ENCODE measurements around the gene GPBP1L1.
"Not testable (repeated sequence)": the region's sequence is repeated elsewhere in the genome, so short reads cannot be mapped to it uniquely, and the experiment has no call there.

GPBP1L1 gene

DNA sequence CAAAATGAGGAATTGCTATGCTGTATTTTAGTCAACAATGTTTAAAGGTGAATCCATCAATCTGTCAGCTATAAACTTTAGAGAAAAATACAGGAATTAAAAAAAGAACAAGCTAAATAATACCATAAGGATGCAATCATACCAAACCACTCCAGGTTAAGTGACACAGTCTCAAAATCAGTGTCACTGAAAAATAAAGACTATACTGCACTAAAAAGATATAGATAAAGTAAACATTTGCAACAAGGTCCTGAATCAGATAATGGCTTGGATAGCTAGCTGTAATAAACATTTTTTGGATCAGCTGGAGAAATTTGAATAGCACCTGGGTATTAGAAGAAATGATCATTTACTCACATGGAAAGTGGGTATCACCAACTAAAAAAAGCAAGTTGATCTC lies 7.8 kb downstream of the GPBP1L1 start:
- DNase-seq, result no peak

DNA sequence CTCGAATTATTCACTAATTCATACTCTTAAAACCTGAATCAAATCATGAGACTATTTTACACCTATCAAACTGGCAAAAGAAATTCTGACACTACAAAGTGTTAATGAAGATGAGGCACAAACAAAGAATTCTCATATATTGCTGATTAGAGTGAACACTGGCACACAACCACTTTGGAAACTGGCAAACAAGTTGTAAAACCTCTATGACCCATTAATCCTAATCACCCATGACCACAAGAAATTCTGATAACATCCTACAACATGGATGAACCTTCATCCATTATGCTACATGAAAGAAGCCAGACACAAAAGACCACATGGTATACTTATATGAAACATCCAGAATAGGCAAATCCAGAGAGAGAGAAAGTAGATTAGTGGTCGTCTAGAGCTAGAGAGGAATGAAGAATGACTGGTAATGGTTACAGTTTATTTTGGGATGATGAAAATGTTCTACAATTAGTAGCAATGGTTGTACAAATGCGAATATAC lies 8.5 kb downstream of the GPBP1L1 start:
- DNase-seq, result no peak

DNA sequence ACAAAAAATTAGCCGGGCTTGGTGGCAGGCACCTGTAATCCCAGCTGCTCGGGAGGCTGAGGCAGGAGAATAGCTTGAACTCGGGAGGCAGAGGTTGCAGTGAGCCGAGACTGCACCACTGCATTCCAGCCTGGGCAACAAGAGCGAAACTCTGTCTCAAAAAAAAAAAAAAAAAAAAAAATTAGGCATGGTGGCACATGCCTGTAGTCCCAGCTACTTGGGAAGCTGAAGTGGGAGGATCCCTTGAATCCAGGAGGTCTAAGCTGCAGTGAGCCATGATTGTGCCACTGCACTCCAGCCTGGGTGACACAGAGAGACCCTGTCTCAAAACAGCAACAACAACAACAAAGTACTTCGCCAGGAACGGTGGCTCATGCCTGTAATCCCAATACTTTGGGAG lies 9.8 kb downstream of the GPBP1L1 start:
- not testable (repeated sequence) for DNase-seq

DNA sequence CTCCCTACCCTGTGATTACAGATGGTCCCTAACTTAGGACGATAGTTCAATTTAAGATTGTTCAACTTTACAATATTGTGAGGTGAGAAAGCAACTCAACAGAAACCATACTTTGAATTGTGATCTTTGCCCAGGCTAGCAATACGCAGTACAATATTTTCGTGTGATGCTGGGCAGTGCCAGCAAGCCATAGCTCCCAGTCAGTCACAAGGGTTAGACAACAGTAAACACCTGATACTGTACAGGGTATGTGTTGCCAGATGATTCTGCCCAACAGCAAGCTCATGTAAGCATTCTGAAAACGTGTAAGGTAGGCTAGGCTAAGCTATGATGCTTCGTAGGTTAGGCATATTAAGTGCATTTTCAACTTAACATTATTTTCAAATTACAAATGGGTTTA lies 11.9 kb downstream of the GPBP1L1 start:
- DNase-seq, result no peak

DNA sequence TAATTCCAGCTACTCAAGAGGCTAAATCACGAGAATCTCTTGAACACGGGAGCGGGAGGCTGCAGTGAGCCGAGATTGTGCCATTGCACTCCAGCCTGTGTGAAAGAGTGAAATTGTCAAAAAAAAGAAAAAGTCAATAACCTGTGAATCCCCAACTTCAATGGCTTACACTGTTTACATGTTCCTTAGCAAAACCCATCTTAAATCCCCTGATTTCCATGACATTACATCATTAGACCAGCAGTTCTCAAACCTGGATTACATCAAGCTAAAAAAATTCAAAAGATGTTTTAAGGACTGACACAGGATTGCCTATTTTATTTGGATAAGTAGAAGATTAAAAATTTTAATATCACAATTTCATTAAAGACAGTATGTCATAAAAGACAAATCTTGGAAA lies 12.4 kb downstream of the GPBP1L1 start:
- no peak for DNase-seq

DNA sequence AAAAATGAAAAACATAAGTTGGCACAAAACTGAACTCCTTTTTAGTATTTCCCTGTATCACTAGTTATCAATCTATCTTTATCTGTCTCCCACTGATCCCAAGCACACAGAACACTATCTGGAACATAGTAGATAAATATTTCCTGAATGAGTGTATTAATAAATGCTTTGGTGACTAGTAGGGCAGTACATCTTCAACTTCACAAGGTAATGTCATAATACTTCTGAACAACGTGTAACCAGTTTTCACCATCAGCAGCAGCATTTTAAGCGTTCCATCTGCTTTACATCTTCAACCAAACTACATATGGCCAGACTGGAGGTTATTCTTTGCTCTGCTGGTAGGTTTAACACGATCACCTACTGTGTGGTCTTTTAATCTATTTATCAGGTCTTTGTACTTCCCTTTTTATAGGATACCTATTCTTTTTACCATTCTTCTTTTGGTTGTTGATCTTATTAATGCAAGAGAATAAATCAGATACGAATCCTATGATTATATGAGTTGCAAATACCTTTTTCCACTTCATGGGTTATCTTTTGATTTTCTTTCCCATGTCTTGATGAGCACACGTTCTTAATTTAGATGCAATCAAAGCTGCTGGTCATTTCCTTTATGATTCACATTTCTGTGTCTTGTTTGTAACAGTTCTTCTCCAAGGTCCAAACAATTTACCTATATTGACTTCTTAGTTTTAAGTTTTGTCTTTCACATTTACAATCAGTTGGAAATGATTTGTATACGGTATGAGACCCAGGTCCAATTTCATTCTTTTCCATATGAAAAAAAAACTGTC lies 16.3 kb downstream of the GPBP1L1 start:
- no peak for DNase-seq

DNA sequence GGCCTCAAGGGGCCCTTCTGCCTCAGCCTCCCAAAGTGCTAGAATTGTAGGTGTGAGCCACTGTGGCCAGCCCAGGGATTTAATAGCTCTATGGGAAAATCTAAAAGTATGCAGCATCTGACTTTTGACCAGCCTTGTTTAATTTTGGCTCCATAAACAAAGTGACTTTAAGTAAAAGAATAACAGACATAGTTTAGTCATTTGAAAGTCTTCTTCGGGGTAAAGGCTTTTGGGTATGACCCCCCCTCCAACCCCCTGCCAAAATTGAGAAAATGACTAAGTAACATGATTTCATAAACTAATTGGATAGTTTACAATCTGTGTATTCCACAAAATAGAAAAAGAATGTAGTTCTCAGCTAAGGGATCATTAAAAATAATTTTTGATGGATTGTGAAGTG lies 17.0 kb downstream of the GPBP1L1 start:
- no peak for DNase-seq

DNA sequence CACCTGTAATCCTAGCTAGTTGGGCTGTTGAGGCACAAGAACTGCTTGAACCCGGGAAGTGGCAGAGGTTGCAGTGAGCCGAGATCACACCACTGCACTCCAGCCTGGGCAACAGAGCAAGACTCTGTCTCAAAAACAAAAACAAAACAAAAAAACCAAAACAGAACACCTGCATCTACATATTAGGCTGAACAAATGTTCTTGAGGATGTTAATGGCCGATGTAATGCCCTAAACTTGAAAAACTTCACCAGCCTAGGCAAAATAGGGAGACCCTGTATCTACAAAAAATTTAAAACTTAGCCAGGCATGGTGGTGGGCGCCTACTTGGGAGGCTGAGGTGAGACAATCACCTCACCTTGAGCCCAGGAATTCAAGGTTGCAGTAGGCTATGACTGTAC lies 17.8 kb downstream of the GPBP1L1 start:
- DNase-seq, result no peak

DNA sequence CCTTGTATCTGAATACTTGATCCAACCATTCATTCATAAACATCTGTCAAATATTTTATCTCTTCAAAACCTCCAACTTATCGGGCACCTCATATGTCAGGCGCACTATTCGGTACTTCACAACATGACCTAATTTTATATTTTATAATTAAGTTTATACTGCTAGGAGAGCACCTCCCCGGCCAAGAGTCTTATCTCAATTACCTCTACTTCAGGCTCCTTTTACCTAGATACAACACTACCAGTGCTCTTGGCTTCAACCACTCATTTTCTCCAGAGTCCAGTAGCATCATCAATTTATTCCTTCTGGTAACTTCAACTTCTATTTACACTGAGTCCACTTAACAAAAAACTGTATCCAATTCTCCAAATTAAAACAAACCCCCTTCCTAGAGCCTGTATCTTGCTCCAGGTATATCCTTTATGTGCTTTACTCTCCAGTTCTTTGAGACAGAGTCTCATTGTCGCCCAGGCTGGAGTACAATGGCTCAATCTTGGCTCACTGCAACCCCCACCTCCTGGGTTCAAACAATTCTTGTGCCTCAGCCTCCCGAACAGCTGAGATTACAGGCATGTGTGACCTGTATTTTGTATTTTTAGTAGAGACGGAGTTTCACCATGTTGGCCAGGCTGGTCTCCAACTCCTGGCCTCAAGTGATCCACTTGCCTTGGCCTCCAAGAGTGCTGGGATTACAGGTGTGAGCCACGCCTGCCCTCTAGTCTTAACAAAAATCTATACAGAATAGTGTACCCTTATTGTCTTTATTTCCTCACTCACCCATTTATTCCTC lies 18.8 kb downstream of the GPBP1L1 start:
- DNase-seq, result no peak

DNA sequence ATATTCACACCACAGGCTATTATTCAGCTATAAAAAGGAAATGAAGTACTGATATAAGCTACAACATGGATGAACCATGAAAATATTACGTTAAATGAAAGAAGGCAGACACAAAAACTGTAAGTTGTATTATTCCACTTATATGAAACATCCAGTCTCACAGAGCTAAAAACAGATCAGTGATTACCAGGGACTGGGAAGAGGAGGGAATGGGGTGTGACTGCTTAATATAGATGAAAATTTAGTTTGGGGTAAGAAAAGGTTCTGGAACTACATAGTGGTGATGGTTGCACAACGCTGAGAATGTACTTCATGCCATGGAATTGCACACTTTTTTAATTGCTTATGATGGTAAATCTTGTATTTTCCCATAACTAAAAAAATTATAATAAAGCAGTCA lies 19.5 kb downstream of the GPBP1L1 start:
- no peak for DNase-seq

DNA sequence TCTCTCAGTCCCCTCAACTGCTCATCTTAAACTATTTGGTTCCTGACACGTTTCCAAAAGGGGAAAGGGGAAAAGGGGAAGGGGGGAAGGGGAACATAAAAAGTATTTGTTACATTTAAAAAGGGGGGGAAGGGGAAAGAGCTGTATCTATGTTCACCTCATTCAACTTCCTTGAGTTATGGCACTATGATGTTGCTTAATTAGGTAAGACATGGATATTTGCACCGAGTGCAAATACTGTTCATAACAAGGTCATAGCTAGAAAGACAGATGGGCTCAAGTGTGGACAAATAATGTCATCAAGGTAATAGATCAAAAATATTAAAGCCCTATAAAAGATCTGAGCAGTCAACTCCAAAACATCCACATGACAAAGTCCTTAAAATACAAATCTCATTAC lies 26.0 kb downstream of the GPBP1L1 start:
- no peak for DNase-seq

DNA sequence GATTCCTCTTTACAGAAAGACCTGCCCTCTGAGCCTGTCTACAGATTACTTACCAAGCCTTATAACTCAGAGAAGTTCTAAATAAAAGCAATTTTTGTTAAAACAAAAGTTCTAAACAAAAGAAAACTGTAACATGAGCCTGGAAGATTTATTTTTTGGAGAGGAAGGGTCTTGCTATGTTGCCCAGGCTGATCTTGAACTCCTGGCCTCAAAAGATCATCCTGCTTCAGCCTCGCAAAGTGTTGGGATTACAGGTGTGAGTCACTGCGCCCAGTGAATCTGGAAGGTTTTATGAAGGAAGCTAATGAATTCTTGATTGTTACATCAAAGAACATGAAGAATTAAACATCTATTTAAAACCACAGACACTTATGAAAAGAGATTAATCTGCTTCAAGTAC lies 27.1 kb downstream of the GPBP1L1 start:
- no peak for DNase-seq

DNA sequence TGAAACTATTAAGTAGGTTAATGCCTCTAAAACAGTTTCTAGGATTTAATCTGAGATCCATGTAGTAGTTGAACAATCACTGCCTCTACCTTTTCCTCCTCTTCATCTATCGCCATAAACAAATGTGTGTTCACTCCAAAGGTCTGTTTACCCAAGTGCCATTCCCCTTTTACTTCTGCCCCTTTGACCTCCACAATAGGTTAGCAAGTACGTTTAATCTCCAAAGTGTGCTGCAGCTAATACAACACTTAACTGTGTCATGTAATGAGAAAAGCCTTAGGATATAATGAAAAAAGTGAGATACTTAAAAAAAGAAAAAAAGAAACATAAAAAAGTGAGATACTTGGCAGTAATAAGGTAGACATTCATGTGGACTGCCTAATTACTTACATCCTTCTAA lies 28.2 kb downstream of the GPBP1L1 start:
- no peak for DNase-seq

DNA sequence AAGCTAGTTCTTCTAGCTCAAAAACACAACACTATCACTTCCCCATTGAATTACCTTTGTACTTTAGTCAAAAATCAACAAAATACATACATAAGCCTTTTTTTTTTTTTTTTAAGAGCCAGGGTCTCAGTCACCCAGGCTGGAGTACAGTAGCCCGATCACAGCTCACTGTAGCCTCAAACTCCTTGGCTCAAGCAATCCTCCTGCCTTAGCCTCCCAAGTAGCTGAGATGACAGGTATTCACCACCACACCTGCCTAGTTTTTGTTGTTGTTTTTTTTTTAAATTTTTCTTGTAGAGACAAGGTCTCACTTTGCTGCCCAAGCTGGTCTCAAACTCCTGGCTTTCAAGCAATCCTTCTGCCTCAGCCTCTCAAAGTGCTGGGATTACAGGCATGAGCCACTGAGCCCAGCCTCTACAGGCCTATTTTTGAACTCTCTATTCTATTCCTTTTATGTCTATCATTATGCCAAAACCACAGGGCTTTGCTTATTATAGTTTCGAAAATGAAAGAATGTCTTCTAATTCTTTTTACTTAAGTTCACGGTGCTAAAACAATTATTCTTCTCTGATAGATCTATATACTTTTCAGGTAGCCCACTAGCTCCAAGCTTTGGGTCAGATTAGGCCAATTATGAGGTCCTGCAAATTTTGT lies 29.6 kb downstream of the GPBP1L1 start:
- DNase-seq, result no peak

DNA sequence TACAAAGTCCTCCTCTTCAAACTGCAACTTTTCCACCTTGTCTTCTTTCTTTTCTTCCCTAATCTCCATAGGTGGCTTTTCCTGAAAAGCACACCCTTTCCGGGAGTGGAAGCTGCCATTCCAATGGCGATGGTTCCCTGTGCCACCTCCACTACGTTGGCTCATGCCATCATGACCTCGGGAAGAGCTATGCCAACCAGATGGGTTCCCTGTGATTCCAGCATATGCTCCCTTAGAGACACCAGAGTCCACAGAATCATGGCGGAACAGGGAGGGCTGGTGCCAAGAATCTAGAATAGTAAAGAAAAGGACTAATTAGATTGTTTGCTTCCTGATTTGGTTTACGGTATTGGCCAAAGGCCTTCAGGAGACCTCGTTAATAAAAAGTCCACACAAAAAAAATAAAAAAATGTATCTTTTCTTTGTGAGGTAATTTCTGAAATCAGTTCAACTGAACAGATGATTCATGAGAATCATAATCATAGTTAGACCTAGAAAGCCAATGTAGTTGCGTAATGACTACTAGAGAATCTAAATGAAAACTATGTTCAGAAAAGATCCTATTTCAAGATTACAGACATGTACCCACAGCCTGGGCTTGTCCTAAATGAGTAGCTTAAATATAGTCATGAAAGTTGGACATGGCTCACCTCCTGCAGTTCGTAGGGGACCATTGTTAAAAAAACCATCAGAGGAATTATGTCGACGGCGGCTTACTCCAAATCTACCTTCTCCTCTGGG lies 31.6 kb downstream of the GPBP1L1 start:
- DNase-seq, result no peak

DNA sequence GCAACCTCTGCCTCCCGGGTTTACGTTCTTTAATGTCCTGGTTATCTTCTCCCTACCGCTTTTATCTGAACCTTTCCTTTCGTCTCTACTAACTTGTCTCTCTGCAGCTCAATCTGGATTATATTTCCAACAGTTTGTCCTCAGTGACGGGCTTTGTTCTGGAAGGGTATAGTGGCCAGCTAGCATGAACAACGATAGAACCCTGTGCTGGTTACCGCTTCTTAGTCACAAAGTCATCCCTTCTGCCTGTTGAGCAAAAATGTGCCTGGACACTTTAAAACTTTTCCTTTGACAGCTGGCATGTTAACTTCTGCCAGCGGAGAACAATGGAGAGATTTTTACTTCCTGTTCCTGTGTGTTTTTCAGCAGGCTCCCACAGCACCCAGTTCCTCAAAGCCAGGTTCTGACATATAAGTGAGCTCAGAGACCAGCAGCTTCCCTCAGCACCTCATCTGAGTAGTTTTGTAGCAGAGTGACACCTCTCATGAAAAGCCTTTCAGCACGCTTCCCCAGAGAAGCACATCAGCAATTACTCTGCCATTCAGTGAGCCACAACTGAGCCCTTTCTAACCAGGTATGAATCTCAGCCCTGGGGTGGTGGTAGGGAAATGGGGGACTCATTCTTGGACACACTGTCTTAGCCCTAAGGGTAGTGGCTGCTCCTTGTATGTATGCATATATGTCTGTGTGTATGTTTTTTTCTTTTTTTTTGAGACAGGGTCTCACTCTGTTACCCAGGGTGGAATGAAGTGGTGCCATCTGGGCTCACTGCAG lies 38.9 kb downstream of the GPBP1L1 start:
- DNase-seq, result no peak

DNA sequence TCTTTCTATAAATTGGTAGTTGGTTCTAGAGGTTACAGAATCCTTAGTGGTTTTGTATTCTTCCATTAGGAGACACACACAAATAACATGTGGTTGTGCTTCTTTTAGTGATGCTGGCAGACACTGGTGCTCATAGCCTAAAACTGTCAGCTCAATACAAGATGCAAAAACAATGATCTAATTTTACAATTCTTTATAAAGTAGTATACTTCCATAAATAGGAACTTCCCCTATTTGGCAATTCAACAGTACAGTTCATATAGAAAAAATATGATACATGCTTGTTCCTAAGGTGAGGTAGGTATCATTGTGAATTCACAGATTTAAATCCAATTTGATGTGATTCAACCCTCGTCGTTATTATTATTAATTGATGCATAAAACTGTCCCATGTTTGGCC lies 41.7 kb downstream of the GPBP1L1 start:
- no peak for DNase-seq

DNA sequence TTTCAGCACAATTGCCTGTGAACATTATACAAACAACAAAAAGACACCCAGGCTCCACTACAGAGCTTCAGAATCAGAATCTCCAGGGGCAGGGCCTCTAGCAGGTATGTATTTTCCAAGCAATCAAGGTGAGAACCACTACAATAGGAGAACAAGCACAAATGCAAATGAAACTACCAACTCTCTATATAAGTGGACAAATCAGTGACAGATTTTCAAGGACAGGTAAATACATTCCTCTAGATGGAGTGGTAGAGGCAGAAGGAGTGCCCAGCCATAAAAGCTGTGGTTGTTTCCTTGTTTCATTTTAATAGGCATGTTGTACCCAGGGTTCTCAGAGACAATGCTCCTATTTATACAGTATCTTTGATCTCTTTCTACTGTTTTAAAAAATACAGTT lies 42.4 kb downstream of the GPBP1L1 start:
- DNase-seq, result no peak

DNA sequence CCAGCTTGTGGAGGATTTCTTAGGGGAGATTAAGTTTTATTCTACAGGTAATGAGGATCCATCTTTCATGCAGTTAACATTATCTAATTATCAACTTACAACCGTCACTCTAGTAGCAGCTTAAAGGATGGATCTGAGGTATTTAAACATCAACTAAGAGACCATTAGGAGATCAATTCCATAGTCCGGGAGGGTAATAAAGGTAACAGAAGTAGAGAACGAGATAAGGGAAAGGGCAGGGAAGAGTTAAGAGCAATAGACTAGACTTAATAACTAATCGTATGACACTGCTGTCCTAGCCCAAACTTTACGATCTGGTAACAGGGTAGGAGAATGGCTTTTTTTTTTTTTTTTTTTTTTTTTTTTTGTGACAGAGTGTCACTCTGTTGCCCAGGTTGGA lies 43.0 kb downstream of the GPBP1L1 start:
- DNase-seq, result no peak

DNA sequence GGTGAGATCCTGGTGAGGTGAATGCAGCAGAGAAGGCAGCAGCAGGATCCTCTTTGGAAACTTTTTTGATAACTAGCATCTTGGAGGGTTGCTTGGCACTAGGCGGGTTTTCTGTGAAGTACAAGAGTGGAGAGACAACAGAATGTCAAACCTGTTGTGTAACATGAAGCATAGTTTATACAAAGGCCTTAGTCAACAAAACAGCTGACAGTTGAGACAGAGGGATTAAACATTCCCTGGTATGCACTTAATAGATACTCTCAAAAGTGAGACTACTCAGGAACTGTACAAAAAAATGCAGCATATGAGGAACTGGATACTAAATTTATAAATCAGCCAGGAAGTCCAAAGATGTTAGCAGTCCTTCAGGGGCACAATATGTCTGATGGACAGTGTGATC lies 46.0 kb downstream of the GPBP1L1 start:
- DNase-seq, result no peak

DNA sequence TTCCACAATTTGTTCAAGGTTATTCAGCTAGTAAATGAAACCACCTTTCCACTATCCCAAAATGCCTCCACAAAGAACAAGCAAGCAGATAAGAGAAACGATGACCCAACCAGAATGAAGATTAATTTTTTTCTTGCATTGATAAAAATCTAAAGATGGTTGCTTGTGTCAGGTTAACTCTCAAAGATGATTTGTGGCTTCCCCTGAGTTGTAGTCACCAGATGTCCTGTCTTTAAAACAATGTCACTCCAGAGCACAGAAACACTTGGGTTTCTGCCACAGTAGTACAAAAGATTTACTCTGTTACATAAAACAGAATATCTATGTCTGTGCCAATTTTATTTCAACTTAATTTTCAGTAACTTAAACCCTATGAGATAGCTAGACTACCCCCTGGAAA lies 51.1 kb downstream of the GPBP1L1 start:
- DNase-seq, result no peak

DNA sequence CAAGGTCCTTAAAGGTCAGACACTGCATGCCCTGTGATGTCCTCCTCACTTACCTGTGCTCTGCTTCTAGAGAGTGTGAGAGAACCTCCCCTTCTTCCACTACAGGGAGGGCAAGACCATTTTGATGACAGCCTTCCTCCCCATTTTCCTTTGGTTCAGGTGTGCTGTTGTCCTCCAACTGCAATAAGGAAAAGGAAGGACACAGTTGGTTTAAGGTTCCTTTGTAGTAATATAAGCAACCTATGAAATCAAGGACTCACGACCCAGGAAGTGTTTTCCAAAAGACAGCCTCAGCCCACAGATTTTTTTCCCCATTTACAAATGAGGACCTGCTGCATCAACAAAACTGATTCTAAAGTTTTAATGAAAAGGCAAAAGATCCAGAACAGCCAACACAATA lies 55.9 kb downstream of the GPBP1L1 start:
- no peak for DNase-seq
